BE2C (cell line): ENCODE measurements around the gene RHOD.

Experiments
- DNase-seq: peaks from one replicate; pipeline ENCODE4 v3.0.0-alpha.2; 2020
- H3K27me3 ChIP-seq: fragments of 250-450 bp; sonication (Bioruptor Pico); 2 replicates; pipeline ENCODE4 v1.5.1; 2020; ENCODE audit warnings: mild to moderate bottlenecking
- H3K36me3 ChIP-seq: fragments of 250-450 bp; sonication (Bioruptor Pico); 2 replicates; pipeline ENCODE4 v1.5.1; 2020; ENCODE audit warnings: mild to moderate bottlenecking
- H3K4me1 ChIP-seq: fragments of 250-450 bp; sonication (Bioruptor Pico); 2 replicates; pipeline ENCODE4 v1.5.1; 2020
- H3K4me3 ChIP-seq: 2 replicates; pipeline ENCODE4 v1.5.1; 2011; ENCODE audit warnings: low read depth, low read length
- H3K9me3 ChIP-seq: fragments of 250-450 bp; sonication (Bioruptor Pico); 2 replicates; pipeline ENCODE4 v1.5.1; 2020
- CTCF ChIP-seq: IDR thresholded peaks from 2 replicates; pipeline ENCODE4 v1.5.1; 2012; ENCODE audit warnings: mild to moderate bottlenecking, low read depth, low read length

Gene RHOD

GRCh38 chr11:67053896-67054329 is 2.7 kb upstream of the RHOD start:
- Histone ChIP-seq H3K4me1 (peaks cover 4% of the 10 kb centered on the region), H3K36me3 (no peaks in the 10 kb centered on the region), H3K4me3 (no peak overlapping the region), H3K27me3 (no peaks in the 10 kb centered on the region), H3K9me3 (no peaks in the 10 kb centered on the region)
- peak; percentile 71 for DNase-seq
- TF ChIP-seq CTCF, result peak; percentile 88

GRCh38 chr11:67054346-67054835 is 2.3 kb upstream of the RHOD start:
- peaks cover 4% of the 10 kb centered on the region for H3K4me1 ChIP-seq
- H3K27me3 ChIP-seq, result no peaks in the 10 kb centered on the region
- no peaks in the 10 kb centered on the region for H3K9me3 ChIP-seq
- TF ChIP-seq CTCF, result no peak
- no peaks in the 10 kb centered on the region for H3K36me3 ChIP-seq
- DNase-seq, result no peak
- H3K4me3 ChIP-seq, result no peak overlapping the region

- peak; percentile 64 for DNase-seq
- Histone ChIP-seq H3K27me3 (no peaks in the 10 kb centered on the region), H3K9me3 (no peaks in the 10 kb centered on the region), H3K4me3 (no peak overlapping the region), H3K36me3 (no peaks in the 10 kb centered on the region), H3K4me1 (peaks cover 4% of the 10 kb centered on the region)
- no peak for TF ChIP-seq CTCF
These were observed 1.7 kb upstream of the RHOD start for GRCh38 chr11:67054836-67055523.

GRCh38 chr11:67055812-67056211 is 835 bp upstream of the RHOD start:
- no peaks in the 10 kb centered on the region for H3K36me3 ChIP-seq
- H3K27me3 ChIP-seq, result no peaks in the 10 kb centered on the region
- no peak for TF ChIP-seq CTCF
- no peak overlapping the region for H3K4me3 ChIP-seq
- H3K9me3 ChIP-seq, result no peaks in the 10 kb centered on the region
- no peak for DNase-seq
- peaks cover 4% of the 10 kb centered on the region for H3K4me1 ChIP-seq

DNA sequence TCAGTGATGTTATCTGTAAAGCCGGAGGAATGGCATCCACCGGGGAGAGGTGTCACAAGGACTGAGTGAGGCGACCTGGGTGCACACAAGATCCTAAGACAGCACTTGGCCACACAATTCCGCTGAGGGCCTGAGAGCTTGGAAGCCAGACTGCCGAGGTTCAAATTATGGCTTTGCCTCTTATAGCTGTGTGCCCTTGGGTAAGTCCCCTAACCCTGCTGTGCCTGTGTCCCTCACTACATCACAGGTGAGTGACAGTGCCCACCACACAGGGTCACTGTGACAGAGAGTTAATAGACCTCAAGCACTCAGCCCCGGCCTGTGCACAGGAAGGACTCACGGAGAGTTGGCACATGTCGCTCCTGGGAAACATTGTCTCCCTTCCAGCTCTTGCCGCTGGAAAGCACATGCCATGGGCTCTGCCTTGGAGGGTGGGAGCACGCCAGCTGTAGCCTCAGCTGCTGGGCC is 592 bp downstream of the RHOD start:
- Histone ChIP-seq H3K36me3 (no peaks in the 10 kb centered on the region), H3K4me1 (peaks cover 4% of the 10 kb centered on the region), H3K27me3 (no peaks in the 10 kb centered on the region), H3K4me3 (no peak overlapping the region), H3K9me3 (no peaks in the 10 kb centered on the region)
- DNase-seq, result no peak
- no peak for TF ChIP-seq CTCF

DNA sequence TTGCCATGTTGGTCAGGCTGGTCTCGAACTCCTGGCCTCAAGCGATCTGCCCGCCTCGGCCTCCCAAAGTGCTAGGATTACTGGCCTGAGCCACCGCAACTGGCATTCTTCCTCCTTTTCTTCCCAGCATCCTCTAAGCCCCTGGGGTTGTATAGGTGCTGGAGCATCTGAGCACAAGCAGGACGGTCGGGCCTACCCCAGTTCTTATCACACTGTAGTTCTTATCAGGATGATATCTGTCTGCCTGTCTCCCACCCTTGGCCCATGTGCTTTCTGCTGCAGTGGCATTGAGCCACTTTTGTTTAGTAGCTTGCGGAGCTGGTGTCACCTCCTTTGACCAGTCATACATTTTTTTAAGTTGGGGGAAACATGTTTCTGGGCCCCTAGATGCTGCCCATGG is 1.9 kb downstream of the RHOD start:
- DNase-seq, result no peak
- no peak for TF ChIP-seq CTCF
- no peaks in the 10 kb centered on the region for H3K27me3 ChIP-seq
- H3K4me3 ChIP-seq, result no peak overlapping the region
- H3K9me3 ChIP-seq, result no peaks in the 10 kb centered on the region
- H3K36me3 ChIP-seq, result no peaks in the 10 kb centered on the region
- H3K4me1 ChIP-seq, result peaks cover 4% of the 10 kb centered on the region
